ENCODE results near the gene PAX3.

PAX3 gene

GRCh38 chr2:222298311-222299150 is at the start of gene PAX3:
Gene PAX3 (minus strand): TSS chr2:222298998. CDS start chr2:222298615, 383 bp downstream.
- DNase-seq = no peak

- DNase-seq = no peak
These were observed 42.5 kb upstream of the PAX3 start for GRCh38 chr2:222341331-222341730.

GRCh38 chr2:222338374-222338773 is 39.6 kb upstream of the PAX3 start:
- no peak for DNase-seq

- no peak for DNase-seq
These were observed 38.1 kb upstream of the PAX3 start for GRCh38 chr2:222336931-222337330.

- DNase-seq = no peak
These were observed 37.6 kb upstream of the PAX3 start for GRCh38 chr2:222336442-222336841.

GRCh38 chr2:222334914-222335313 is 36.1 kb upstream of the PAX3 start:
- no peak for DNase-seq

- no peak for DNase-seq
These were observed 34.6 kb upstream of the PAX3 start for GRCh38 chr2:222333397-222333796.

GRCh38 chr2:222332116-222332515 is 33.3 kb upstream of the PAX3 start:
- DNase-seq = no peak

GRCh38 chr2:222330910-222331309 is 32.1 kb upstream of the PAX3 start:
- no peak for DNase-seq

GRCh38 chr2:222322236-222322635 is 23.4 kb upstream of the PAX3 start:
- DNase-seq = no peak

GRCh38 chr2:222320436-222321395 is 21.9 kb upstream of the PAX3 start:
- no peak for DNase-seq

GRCh38 chr2:222319586-222320435 is 21.0 kb upstream of the PAX3 start:
- DNase-seq = no peak

GRCh38 chr2:222318712-222319585 is 20.2 kb upstream of the PAX3 start:
- peak in 1 of 2 experiments; percentile 52 for DNase-seq

- DNase-seq = peak; percentile 57 to 64
These were observed 19.4 kb upstream of the PAX3 start for GRCh38 chr2:222318026-222318711.

GRCh38 chr2:222315443-222316121 is 16.8 kb upstream of the PAX3 start:
- DNase-seq = no peak

- no peak for DNase-seq
These were observed 15.0 kb upstream of the PAX3 start for GRCh38 chr2:222313816-222314215.

GRCh38 chr2:222311978-222312738 is 13.4 kb upstream of the PAX3 start:
- no peak for DNase-seq

GRCh38 chr2:222311319-222311977 is 12.7 kb upstream of the PAX3 start:
- DNase-seq = no peak

GRCh38 chr2:222310747-222311318 is 12.0 kb upstream of the PAX3 start:
- DNase-seq = no peak

Measured in activated CD4-positive, alpha-beta T cell treated with anti-CD3 and anti-CD28 coated beads, Interleukin-2, amount 50 U/mL, for 48 hours (primary cell).